Stomach (tissue), 4 donors: Measurements from ENCODE around the gene NDUFA8.

Source experiments
- CTCF ChIP-seq, 7 experiments: fragments of 450-650 bp in 4 of 7; fragments of 200-600 bp in 3 of 7; sonication (generic) in 3 of 7; IDR thresholded peaks; one replicate each; pipeline ENCODE4 v1.5.1; 2016 to 2019; ENCODE audit warnings: antibody characterized with exemption in 7 of 7, control low read depth in 2 of 7, mild to moderate bottlenecking in 1 of 7
- EP300 ChIP-seq: sonication (generic); formaldehyde crosslinking; IDR thresholded peaks from one replicate; pipeline ENCODE4 v1.6.1; 2017; ENCODE audit warnings: antibody characterized with exemption
- POLR2A ChIP-seq, 4 donors: fragments of 450-650 bp; IDR thresholded peaks; one replicate each; pipeline ENCODE4 v1.6.1; 2016; ENCODE audit warnings: antibody characterized with exemption in 4 of 4, control low read depth in 2 of 4, mild to moderate bottlenecking in 1 of 4, moderate library complexity in 1 of 4

GRCh38 chr9:122204055-122204454 is 44.5 kb upstream of the NDUFA8 start:
- TF ChIP-seq CTCF (IDR thresholded peaks at IDR 0.05) (no peak), POLR2A (IDR thresholded peaks at IDR 0.05) (no peak), EP300 (no peak)
